Omental fat pad (tissue), 4 donors: Measurements from ENCODE around the gene DUSP21. TPM values are rescaled to one million over a fixed set of nuclear protein-coding genes. Genes with fewer than 3 reads are reported as not detected.
"Not testable (repeated sequence)": the region's sequence is repeated elsewhere in the genome, so short reads cannot be mapped to it uniquely, and the experiment has no call there.

Experiments
- ATAC-seq: fragments of 150-250 bp; one replicate; pipeline ENCODE4 v1.9.1; 2016; ENCODE audit warnings: mild to moderate bottlenecking, moderate library complexity; ENCODE audit not compliant: low FRiP score
- DNase-seq: peaks from one replicate; pipeline ENCODE4 v3.0.0-alpha.2; 2019; ENCODE audit warnings: low spot score
- total RNA-seq, 4 donors: library from RNA; depleted of rRNA; stranded (reverse); fragments of >200 nt; gene quantifications; one replicate each; pipeline ENCODE4 v1.1.0, GENCODE V29; 2016
- TF ChIP-seq, protein P1 (sequence below), 3 donors: fragments of 450-650 bp; IDR thresholded peaks; one replicate each; pipeline ENCODE4 v1.5.1; 2016 to 2017; ENCODE audit warnings: antibody characterized with exemption in 3 of 3, mild to moderate bottlenecking in 3 of 3, moderate library complexity in 2 of 3

Gene DUSP21
- total RNA-seq, 4 donors from 2014 or later = not detected

DNA sequence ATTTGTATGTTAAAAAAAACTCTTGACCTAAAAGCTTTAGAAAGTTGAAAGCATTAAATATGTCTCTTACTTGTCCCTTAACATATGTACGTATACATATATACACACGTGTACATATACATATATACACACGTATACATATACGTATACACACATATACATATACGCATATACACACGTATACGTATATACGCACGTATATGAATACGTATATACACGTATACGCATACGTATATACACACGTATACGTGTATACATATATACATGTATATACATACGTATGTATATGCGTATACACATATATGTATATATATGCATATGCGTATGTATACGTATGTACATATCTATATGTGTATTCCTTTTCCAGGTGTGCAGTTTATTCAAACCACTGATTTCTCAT is 32.9 kb downstream of the DUSP21 start:
- TF ChIP-seq, protein P1, sequence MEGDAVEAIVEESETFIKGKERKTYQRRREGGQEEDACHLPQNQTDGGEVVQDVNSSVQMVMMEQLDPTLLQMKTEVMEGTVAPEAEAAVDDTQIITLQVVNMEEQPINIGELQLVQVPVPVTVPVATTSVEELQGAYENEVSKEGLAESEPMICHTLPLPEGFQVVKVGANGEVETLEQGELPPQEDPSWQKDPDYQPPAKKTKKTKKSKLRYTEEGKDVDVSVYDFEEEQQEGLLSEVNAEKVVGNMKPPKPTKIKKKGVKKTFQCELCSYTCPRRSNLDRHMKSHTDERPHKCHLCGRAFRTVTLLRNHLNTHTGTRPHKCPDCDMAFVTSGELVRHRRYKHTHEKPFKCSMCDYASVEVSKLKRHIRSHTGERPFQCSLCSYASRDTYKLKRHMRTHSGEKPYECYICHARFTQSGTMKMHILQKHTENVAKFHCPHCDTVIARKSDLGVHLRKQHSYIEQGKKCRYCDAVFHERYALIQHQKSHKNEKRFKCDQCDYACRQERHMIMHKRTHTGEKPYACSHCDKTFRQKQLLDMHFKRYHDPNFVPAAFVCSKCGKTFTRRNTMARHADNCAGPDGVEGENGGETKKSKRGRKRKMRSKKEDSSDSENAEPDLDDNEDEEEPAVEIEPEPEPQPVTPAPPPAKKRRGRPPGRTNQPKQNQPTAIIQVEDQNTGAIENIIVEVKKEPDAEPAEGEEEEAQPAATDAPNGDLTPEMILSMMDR (IDR thresholded peaks at IDR 0.05) = no peak
- no peak for ATAC-seq

DNA sequence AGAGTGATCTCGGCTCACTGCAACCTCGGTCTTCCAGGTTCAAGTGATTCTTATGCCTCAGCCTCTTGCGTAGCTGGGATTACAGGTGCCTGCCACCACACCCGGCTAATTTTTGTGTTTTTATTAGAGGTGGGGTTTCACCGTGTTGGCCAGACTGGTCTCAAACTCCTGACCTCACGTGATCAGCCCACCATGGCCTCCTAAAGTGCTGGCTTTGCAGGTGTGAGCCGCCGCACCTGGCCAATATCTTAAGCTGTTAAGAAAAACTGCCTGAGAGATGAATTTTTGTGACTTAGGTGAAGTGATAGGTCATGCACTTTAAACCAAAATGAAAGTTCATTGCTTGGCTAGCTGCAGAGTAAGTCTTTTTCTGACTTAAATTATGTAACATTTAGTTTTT is 35.0 kb downstream of the DUSP21 start:
- DNase-seq = no peak
- TF ChIP-seq, protein P1 (IDR thresholded peaks at IDR 0.05) = no peak
- ATAC-seq = no peak

More for the DNA sequence above, 32.9 kb downstream of the DUSP21 start:
- no peak for DNase-seq

DNA sequence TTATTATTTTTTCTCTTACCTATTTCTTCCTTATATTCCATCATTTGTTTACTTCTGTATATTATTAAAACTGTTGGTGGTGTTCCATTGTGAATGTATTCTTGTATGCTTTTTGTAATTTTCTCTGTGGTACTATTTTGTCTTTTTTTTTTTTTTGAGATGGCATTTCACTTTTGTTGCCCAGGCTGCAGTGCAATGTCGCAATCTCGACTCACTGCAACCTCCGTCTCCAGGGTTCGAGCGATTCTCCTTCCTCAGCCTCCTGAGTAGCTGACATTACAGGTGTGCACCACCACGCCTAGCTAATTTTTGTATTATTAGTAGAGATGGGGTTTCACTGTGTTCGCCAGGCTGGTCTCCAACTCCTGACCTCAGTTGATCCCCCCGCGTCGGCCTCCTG is 37.7 kb downstream of the DUSP21 start:
- TF ChIP-seq, protein P1 (IDR thresholded peaks at IDR 0.05) = no peak
- DNase-seq (no peak), ATAC-seq (no peak)

DNA sequence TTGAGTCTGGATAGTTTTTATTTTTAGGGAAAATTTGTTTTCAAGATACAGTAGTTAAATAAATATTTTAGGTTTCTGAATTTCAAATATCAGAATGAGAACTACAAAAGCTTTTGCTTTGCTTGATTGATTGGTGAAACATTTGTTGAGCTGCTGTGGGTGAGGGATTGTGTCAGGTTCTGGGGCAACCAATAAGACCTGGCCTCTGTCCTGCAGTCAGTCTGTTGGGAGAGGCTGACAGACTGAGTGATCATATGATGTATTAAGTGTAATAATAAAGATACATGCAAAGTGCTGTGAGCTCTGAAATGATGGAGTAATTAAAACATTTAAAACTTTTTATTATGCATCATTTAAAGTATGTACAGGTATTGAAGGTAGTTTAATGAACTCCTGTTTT is 38.8 kb downstream of the DUSP21 start:
- DNase-seq = no peak
- ATAC-seq = no peak
- TF ChIP-seq, protein P1 (IDR thresholded peaks at IDR 0.05) = no peak

DNA sequence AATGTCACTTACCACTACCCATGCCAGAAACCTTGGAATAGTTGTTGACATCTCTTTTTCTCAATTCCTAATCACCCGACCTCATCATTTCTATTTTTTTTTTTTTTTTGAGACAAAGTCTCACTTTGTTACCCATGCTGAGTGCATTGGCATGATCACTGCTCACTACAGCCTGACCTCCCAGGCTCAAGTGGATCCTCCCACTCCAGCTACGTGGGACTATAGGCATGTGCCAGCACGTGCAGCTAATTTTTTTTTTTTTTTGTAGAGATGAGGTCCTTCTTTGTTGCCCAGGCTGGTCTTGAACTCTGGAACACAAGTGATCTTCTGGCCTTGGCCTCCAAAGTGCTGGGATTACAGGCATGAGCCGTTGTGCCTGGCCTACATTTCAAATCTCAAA is 41.1 kb downstream of the DUSP21 start:
- TF ChIP-seq, protein P1 (IDR thresholded peaks at IDR 0.05) = no peak
- no peak for ATAC-seq
- no peak for DNase-seq

DNA sequence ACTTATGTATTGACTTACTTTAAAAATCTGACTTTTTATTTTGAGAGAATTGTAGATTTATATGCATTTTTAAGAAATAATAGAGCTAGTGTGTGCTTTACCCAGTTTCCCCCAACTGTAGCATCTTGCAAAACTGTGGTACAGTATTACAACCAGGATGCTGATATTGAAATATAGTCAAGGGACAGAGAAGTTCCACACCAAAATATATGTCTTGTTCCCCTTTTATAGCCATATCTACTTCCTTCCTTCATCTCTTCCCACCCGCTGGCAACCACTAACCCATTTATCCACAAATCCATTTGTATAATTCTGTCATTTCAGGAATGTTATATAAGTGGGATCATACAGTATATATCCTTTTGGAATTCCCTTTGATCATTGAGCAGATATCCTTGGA is 46.0 kb downstream of the DUSP21 start:
- DNase-seq = no peak
- no peak for ATAC-seq
- TF ChIP-seq, protein P1 (IDR thresholded peaks at IDR 0.05) = no peak

DNA sequence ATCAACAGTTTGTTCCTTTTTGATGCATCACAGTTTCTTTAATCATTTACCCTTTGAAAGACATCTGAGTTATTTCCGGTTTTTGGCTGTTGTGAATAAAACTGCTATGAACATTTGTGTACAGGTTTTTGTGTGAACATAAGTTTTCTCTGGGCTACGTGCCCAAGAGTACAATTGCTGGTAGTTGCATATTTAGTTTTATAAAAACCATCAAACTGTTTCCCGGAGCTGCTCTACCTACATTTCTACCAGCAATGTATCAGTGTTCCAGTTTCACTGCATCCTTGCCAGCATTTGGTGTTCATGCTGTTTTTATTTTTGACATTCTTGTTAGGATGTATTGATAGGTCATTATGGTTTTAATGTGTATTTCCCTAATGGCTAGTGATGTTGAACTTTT is 46.4 kb downstream of the DUSP21 start:
- ATAC-seq (no peak), DNase-seq (no peak)
- TF ChIP-seq, protein P1 (IDR thresholded peaks at IDR 0.05) = no peak

DNA sequence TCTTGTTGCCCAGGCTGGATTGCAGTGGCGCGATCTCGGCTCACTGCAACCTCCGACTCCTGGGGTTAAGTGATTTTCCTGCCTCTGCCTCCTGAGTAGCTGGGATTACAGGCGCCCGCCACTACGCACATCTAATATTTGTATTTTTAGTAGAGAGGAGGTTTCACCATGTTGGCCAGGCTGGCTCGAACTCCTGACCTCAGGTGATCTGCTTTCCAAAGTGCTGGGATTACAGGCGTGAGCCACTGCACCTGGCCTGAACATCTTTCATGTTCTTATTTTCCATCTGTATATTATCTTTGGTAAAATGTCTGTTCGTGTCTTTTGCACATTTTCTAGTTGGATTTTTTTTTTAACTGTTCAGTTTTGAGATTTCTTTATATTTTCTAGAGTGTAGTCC is 46.9 kb downstream of the DUSP21 start:
- DNase-seq, ATAC-seq: not testable (repeated sequence)
